GM12874 (cell line): ENCODE measurements around the gene RALGPS1.

Experiments
- TF ChIP-seq, protein P1 (sequence below): IDR thresholded peaks from 2 replicates; pipeline ENCODE4 v1.5.1; 2011; ENCODE audit warnings: low read depth, mild to moderate bottlenecking, control low read depth, low read length, moderate library complexity; ENCODE audit not compliant: insufficient read depth

The RALGPS1 gene

DNA sequence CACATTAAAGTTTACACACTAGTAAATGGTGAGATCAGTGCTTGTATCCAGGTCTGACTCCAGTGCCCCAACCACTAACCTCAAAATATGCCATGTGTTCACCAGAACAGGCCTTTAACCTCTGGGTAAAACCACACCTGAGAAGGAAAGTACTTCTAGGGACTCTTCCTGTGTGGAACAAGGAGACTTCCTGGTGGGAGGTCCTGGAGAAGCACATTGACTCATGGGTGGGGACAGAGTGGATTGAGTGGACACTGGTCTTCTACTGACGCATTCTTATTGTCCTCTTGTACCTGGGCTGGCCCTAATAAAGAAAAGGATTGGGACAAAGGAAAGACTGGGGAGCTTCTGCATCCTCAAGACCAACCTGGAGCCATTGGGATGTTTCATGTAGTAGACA lies 164.4 kb downstream of the RALGPS1 start:
- TF ChIP-seq, protein P1, sequence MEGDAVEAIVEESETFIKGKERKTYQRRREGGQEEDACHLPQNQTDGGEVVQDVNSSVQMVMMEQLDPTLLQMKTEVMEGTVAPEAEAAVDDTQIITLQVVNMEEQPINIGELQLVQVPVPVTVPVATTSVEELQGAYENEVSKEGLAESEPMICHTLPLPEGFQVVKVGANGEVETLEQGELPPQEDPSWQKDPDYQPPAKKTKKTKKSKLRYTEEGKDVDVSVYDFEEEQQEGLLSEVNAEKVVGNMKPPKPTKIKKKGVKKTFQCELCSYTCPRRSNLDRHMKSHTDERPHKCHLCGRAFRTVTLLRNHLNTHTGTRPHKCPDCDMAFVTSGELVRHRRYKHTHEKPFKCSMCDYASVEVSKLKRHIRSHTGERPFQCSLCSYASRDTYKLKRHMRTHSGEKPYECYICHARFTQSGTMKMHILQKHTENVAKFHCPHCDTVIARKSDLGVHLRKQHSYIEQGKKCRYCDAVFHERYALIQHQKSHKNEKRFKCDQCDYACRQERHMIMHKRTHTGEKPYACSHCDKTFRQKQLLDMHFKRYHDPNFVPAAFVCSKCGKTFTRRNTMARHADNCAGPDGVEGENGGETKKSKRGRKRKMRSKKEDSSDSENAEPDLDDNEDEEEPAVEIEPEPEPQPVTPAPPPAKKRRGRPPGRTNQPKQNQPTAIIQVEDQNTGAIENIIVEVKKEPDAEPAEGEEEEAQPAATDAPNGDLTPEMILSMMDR = no peak

DNA sequence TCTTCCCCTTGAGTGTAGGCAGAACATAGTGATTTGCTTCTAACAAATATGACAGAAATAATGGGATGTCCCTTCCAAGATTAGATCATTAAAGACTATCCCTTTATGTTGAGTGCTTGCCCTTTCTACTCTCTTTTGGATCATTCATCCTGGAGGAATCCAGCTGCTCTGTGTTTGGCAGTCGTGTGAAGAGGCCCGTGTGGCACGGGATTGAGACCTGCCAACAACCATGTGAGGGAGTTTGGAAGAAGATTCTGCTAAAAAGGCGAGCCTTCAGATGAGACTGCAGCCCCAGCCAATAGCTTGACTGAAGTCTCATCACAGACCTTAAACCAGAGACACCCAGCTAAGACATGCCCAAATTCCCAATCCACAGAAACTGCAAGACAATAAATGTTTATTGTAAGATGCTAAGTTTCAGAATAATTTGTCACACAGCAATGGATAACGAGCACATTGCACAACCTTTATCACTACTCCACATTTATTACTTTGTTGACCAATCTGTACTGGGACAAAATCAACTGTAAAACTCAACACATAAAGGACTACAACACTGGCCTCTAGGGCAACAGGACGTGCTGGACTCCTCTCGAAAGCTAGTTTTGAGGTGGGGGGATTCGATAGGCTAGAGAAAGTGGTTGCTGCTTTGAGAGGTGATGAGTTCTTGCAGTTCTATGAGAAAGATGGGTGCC lies 165.0 kb downstream of the RALGPS1 start:
- TF ChIP-seq, protein P1 = no peak

DNA sequence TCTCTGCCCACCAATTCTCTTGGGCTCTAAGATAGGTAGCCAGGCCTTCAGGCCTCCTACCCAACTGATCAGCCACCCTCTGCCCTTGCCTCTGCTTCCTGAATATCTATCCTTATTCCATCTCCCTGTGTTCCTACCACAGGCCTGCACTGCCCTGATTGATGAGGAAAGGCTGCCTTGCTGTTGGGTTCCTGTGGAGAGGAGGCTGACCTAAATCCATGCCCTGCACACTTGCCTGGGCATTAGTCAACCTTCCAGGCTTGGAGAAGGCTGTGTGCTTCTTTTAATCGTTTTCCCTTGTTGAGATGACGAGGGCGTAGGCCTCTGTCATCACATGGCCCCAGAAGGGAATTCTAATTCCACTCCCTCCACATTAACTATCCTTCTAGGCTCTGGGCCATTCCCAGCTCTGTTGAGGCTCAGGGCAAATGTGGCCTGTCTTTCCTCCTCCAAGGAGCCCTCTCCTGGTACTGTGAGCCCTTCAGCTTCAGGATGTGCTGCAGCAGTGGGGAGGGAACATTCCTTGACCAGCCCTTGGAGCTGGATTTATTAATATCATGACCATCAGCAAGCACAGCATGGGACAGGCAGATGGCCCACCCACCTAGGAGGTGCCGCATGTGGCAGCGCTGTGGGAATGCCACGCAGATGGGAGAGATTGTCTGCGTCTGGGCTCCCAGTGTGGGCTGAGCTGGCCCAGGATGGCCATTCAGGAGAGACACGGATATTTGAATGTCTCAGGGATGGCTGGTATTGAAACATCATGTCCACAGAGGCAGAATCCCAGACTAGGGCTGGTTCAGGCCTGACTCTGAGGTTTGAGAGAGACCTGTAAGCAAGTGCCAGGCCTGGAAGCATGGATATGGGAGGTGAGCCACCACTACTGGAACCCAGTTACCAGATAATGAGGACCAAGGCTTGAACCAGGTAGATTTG lies 166.9 kb downstream of the RALGPS1 start:
- TF ChIP-seq, protein P1 = no peak

DNA sequence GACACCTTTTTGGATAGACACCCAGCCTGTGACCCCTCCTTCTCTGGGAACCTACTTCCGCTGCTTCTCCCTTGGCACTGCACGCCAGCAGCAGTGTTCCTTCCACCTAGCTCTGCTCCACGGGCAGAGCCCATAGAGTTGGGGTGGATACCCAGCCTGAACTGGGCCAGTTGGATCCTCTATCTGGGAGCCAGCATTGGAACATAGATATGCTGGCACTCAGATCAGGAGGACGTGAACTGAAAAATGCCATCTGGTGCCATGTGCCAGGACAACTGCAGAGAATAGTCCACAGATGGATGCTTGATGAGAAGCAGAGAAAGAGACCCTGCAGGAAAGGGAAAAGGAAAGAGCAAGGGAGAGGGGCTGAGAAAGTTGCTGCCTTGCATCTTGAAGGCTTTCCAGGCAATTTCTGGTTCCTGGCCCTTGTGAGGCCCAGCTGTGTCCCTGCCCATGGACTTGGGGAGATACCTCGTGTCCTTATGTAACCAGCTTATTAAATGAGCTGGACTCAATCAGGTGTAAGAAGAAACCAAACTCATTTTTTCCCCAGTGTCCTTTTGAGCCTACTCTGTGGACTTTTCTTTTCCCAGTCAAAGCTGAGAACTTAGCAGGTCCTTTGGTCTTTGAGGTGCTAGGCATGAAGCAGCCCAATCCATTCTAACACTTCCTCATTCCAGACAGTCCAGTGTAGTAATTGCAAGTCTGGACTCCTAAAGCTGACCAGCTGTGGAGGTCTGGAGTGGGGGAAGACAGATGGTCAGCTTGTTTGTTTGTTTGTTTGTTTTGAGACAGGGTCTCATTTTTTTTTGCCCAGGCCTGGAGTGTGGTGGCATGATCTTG lies 168.8 kb downstream of the RALGPS1 start:
- TF ChIP-seq, protein P1 = no peak

DNA sequence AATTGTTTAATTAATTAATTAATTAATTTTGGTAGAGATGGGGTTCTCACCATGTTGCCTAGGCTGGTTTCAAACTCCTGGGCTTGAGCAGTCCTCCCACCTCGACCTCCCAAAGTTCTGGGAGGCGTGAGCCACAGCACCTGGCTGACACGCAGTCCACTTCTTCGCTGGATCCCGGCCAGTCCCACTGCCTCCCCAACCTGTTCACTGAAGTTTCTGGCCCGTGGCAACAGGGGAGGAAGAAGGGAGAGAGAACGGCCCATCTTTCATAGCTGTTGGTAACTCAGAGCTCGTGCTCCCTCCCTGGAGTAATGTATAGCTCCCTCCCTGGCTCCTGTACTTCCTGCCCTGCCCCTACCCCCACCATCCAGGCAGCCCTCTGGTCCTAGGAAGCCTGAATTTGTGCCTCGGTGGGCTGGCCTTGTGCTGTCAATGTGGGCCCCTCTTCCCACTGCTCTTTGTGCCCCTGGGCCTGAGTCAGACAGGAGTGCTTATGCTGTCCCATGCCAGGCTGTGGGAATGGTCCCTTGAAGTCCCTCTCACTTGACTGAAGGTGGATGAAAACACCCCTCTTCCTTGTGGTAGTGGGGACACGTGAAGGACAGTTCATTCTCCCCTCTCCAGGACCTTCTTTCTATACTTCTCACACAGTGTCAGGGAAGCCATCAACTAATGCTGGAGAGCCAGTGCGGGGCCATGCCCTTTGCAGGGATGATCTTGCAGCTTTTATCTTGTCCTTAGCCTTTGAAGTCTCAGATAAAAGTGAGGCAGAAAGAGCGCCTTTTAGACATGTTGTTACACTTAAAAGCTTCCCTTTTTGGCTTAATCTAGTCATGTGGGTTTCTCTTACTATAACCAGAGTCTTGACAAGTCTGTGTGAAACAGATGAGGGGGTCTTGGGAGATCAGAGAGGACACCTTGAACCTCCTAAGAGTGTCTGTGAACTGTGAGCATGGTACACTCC lies 169.8 kb downstream of the RALGPS1 start:
- TF ChIP-seq, protein P1 = no peak

DNA sequence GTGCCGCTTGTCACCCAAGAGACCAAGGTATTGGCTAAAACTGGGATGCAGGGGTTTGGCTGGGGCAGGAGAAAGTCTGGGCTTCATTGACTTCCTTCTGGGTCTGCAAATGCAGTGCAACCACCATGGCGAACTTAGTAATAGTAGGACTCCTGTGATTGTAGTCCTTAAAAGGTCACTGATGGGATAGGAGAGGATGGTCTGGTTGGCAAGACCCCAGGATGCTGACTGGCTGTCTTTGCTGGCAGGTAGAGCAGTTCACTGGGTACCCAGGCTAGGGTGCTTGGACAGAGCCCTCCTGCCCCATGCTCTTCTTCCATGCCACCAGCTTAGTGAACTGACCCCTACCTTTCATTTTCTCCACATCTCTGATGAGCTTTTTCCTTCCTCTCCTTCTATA lies 170.6 kb downstream of the RALGPS1 start:
- TF ChIP-seq, protein P1 = no peak
